ENCODE measurements around the gene SMG6. TPM values are rescaled to one million over a fixed set of nuclear protein-coding genes. Genes with fewer than 3 reads are reported as not detected.
"Not testable (repeated sequence)": the region's sequence is repeated elsewhere in the genome, so short reads cannot be mapped to it uniquely, and the experiment has no call there.

SMG6 gene
- polyA plus RNA-seq, 4 donors, result 27.8 to 36.6 (median 31.2) TPM

DNA sequence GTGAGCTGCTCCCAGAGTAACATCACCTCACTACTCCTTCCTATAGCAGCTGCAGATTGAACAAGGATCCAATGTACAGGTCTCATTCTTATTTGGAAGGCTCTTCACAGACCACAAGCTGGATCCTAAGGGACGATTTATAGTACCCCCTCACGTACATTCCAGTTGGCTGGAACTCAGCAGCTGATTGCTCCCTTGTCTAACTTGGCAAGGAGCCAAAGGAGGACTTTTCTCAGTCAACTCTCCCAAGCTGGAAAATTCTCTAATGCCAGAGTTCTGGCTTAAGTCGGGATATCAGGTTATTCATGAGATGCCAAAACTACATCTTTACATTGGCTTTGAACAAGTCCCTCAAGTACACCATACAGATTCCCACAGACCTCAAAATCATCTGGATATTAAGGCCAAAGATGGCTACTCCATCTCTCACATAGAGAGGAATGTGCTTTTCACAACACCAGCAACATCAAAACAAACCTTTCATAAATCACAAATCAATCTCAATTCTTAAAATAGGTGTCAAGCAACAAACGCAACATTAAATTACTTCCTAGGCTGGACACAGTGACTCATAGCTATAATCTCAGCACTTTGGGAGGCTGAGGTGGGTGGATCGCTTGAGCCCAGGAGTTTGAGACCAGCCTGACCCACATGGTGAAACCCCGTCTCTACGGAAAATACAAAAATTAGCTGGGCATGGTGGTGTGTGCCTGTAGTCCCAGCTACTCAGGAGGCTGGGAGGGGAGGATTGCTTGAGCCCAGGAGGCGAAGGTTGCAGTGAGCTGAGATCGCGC is 39.3 kb downstream of the SMG6 start:
- DNase-seq (ENCODE audit: low read depth in 4 of 4, low spot score in 2 of 4), result no peak

- no peak for DNase-seq (ENCODE audit: low read depth in 4 of 4, low spot score in 2 of 4)
These were observed 40.2 kb downstream of the SMG6 start for GRCh38 chr17:2263183-2264066.

DNA sequence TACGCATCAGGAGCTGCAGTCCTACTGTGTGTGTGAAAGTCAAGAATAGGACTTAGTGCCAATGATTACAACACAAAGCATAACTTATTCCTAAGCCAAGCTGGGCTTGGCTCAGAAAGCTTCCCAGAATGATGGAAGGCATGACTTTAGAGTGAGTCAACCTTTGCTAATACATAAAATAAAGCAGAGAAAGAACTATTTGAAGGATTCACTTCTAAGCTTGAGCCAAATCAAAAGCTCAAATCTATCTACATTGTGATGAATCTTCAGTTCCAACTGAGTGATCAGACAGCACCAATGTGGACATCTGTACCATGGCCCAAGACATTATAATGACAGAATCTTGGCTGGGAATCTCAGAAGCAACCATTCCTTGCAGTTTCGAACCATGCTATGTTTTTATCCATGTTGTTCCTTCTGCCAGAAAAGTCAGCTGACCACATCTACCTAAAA is 41.4 kb downstream of the SMG6 start:
- DNase-seq (ENCODE audit: low read depth in 4 of 4, low spot score in 2 of 4), result no peak

DNA sequence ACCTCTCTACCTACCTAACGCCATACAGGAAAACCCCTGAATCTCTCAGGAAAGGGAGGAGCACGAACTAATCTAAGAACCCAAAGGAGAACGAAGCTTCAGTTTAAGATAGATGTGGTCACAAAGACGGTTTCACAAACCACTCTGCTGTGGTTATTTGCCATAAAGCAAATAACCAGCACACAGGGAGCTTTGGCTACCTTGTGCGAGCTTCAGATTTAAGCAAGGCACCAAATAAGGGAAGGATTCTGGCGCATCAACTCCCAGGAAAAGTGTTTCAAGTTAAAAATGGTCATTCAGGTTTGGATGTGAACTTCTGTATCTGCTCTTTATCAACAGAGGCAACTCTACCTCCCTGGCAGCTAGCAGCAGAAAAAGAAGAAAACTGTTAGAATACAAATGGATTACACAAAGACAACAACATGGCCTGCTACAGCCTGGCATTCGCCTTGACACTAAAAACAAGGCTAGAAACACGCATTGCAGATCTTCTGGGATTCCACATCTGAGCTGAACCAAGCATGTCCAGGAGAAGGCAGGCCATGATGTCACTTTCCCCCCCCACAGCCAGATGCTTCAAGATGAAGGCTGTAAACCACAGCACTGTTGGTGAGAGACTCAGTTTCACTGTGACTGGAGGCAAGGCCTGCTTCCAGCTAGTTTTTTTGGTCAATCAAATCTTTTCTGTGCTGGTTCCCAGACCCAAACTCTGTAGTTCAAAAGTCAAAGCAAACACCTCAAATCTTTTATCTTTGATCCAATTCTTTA is 43.6 kb downstream of the SMG6 start:
- no peak for DNase-seq (ENCODE audit: low read depth in 4 of 4, low spot score in 2 of 4)

DNA sequence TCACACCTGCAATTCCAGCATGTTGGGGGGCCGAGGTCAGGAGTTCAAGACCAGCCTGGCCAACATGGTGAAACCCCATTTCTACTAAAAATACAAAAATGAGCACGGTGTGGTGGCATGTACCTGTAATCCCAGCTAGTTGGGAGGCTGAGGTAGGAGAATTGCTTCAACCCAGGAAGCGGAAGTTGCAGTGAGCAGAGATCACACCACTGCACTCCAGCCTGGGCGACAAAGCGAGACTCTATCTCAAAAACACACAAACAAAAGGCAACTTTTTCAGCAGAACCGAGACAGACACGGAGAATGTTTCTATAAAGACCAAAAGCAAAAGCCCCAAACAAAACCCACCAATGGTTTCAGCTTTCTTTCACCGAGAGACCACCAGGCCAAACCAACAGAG is 44.8 kb downstream of the SMG6 start:
- DNase-seq (ENCODE audit: low read depth in 4 of 4, low spot score in 2 of 4), result not testable (repeated sequence)

GRCh38 chr17:2253768-2254406 is 49.7 kb downstream of the SMG6 start:
- no peak for DNase-seq (ENCODE audit: low read depth in 4 of 4, low spot score in 2 of 4)

- no peak for DNase-seq (ENCODE audit: low read depth in 4 of 4, low spot score in 2 of 4)
These were observed 50.2 kb downstream of the SMG6 start for GRCh38 chr17:2253362-2253761.

DNA sequence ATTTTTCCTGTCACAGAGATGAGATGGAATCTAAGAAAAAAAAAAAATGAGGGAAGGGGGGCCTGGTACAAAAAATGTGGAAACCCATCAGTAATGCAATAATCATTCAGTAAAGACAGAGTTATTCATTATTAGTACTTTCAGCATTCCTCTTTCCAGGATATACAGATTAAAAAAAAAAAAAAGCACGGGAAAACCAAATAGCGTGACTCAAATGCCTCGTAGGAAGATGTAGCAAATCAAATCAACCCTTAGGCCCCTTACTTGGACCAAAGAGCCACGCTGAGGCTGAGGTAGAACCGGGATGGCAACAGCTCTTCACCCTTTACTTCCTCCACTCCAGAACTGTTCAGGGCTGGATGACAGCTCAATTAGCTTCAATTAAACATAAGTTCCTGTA is 52.5 kb downstream of the SMG6 start:
- DNase-seq (ENCODE audit: low read depth in 4 of 4, low spot score in 2 of 4), result no peak

GRCh38 chr17:2250140-2251095 is 53.2 kb downstream of the SMG6 start:
- no peak for DNase-seq (ENCODE audit: low read depth in 4 of 4, low spot score in 2 of 4)

DNA sequence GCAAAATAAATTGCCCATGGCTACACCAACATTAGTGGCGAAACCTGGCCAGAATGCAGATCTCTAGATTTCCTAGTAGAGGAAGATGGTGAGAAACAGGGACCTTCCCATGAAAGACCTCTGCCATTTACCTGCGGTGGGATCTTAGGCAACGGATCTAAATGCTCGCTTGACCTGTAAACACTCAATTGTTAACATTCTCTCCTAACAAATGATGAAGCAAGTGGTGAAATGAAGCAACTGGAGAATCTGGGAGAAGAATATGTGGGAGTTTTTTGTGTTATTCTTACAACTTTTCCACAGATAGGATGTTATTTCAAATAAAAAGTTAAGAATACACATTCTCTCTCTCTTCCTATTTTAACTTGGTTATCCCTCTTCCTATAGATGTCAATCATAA is 56.6 kb downstream of the SMG6 start:
- no peak for DNase-seq (ENCODE audit: low read depth in 4 of 4, low spot score in 2 of 4)

DNA sequence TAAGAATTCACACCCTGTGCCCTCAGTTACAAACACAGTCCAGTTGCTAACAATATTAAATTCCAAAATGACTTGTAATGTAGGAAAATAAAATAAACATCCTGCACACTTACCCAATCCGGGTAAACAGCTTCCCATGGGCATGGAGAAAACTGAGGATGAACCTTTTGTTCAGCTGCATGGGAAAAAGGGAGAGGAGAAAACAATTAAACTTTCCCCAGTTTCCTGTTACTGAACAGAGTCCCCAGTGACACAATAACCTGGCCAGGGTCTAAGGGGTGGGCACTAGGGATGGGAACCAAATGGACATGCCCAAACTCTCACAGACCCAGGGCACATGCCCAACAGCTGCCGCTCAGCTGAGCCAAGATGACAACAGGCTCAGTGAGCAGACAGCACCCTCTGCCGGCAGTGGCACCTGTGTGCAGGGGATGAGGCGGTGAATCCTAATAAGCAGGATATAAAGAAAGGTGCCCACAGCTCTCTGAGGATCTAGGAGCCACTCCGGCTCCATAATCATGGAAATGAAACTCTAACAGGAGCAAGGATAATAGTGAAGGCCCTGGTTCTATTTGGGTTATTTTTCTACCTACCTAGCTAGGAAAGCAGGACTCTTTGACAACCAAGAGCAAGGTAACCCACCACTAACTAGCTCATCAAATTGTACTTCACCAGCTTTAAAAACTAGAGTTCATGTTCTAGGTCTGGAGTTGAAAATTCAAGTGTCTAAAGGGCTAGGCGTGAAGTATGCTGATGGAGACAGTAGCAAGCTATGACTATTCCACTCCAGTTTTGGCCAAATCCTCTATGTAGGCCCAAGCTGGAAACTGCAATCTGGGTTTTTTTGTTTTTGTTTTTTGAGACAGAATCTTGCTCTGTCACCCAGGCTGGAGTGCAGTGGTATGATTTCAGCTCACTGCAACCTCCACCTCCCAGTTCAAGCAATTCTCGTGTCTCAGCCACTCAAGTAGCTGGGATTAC is 58.8 kb downstream of the SMG6 start:
- DNase-seq (ENCODE audit: low read depth in 4 of 4, low spot score in 2 of 4), result peak in 1 of 4 donors; percentile 74

DNA sequence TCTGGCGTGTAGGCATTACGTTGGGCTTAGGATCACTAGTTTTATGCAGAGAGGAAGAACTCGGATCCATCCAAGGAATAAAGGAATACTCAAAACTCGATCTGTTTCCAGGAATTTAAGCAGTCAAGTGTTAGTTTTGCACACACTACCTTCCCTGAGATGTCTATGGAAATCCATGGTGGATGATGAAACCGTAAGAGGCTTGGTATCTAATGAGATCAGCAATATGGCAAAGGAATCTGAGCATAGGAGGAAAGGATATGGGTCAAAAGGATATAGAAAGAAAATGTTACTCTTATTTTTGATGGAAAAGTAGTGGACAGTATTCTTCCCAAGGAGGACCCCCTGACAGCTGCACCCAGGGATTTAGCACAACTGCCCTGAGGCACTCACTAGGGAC is 59.6 kb downstream of the SMG6 start:
- no peak for DNase-seq (ENCODE audit: low read depth in 4 of 4, low spot score in 2 of 4)

GRCh38 chr17:2241823-2242222 is 61.8 kb downstream of the SMG6 start:
- no peak for DNase-seq (ENCODE audit: low read depth in 4 of 4, low spot score in 2 of 4)

- no peak for DNase-seq (ENCODE audit: low read depth in 4 of 4, low spot score in 2 of 4)
These were observed 63.0 kb downstream of the SMG6 start for GRCh38 chr17:2240541-2240940.

DNA sequence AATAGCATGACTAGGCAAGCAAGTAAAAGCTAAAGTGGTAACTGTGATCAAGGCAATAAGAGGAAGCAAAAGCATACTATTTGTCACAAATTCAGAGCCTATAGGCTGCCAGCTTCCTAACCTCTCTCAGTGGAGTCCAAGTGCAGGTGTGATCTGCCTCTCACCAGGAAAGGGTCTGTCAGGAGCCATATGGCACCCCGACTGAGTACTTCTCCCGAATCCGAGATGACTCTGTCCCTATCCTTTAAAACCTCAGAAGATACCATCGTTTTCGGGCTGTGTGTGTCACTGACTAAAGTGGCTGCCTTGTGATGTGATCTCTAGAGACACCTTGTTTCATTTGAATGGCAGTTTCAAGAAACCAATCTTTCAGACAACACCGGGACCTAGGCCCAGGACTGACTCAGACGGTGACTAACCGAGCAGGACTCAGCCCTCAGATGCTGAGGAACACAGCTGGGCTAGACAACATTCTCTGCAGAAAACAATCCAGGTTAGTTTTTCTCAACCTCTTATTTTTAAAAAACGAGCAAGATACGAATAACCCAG is 63.6 kb downstream of the SMG6 start:
- no peak for DNase-seq (ENCODE audit: low read depth in 4 of 4, low spot score in 2 of 4)

DNA sequence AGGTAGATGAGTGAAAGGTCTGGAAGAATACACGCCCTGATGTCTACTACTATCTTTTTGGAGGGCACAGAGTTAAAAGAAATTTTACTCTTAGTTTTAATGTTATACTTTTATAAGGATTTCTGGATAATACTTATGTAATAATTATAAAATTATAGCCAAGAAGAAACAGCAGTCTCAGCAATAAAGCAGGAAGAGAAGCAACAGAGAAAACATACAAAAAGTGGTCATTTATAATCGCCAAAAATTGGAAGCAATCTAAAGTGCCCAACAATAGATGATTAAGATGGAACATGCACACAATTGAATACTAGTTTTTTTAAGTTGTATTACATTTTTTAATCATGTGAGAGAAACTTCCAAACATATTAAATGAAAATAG is 64.4 kb downstream of the SMG6 start:
- DNase-seq (ENCODE audit: low read depth in 4 of 4, low spot score in 2 of 4), result no peak

DNA sequence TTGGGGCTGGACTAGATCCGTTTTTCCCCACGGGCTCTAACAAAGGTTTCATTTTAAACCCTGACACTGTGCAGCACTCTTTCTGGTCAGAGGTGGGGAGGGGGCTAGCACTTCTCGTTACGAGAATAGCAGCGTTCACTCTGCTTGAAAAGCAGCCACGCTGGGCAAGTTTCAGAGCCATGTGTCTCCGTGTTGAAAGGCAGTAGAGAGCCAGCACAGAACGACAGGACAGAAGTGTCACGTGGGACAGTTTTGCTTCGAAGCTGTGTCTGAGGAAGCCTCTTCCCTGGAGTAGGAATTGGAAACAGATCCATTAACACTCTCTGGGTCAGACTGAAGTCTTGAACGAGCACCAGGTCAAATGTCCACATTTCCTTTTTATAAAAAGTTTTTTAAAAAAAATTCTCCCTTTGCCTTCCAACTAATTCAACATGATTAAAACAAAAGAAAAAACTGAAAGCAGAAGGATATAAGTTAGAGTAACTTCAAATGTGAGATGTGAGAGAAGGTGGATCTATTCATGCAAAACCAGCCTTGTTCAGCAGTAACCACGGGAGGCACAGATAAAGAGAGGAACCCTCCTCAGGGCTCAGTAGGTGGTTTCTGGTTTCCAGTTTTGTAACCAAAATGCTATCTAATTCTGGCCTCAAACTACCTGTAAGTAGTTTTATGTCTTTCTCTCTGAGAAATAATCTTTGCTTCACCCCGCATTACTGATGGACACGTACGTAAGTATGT is 65.0 kb downstream of the SMG6 start:
- no peak for DNase-seq (ENCODE audit: low read depth in 4 of 4, low spot score in 2 of 4)
